Activated B cell treated with CpG ODN at 0.5 μM for 24 hours (primary cell): ENCODE results near the gene BSND. TPM values are rescaled to one million over a fixed set of nuclear protein-coding genes. Genes with fewer than 3 reads are reported as not detected.
A peak's percentile ranks its signal among the peaks of the same experiment; 100 is the strongest.

Experiments
- ATAC-seq: fragments of 200-7000 bp; cut with Tn5 transposase; one replicate; pipeline ENCODE4 v1.10.0; 2021; ENCODE audit warnings: low read depth, mild to moderate bottlenecking, moderate library complexity
- CTCF ChIA-PET: fragments of 350-600 bp; sonication (Branson Sonifier 250); formaldehyde crosslinking; loops from one replicate; lab custom pipeline; 2021; ENCODE audit warnings: antibody characterized with exemption; lab: Charles Lee
- POLR2A ChIA-PET: fragments of 350-600 bp; sonication (Branson Sonifier 250); formaldehyde crosslinking; loops from one replicate; lab custom pipeline; 2021; ENCODE audit warnings: antibody characterized with exemption; lab: Charles Lee
- DNase-seq: peaks from one replicate; pipeline ENCODE4 v3.0.0; 2022
- H3K27ac Mint-ChIP-seq: one replicate; pipeline ENCODE4 v1.8.0; 2020; ENCODE audit warnings: mixed read lengths
- H3K27me3 Mint-ChIP-seq: one replicate; pipeline ENCODE4 v1.8.0; 2021; ENCODE audit warnings: mixed read lengths
- H3K36me3 Mint-ChIP-seq: one replicate; pipeline ENCODE4 v1.8.0; 2021; ENCODE audit warnings: low read depth, mixed read lengths
- H3K4me1 Mint-ChIP-seq: one replicate; pipeline ENCODE4 v1.8.0; 2021; ENCODE audit warnings: mixed read lengths
- H3K4me3 Mint-ChIP-seq: one replicate; pipeline ENCODE4 v1.8.0; 2020; ENCODE audit warnings: mild to moderate bottlenecking, mixed read lengths
- H3K9me3 Mint-ChIP-seq: one replicate; pipeline ENCODE4 v1.8.0; 2020; ENCODE audit warnings: mixed read lengths
- CTCF ChIP-seq: fragments of 200-600 bp; IDR thresholded peaks from one replicate; pipeline ENCODE4 v1.8.0; 2022; ENCODE audit warnings: antibody characterized with exemption, mild to moderate bottlenecking
- intact Hi-C: fragments of 100-400 bp; cut with micrococcal nuclease; formaldehyde crosslinking; loops from one replicate; pipeline ENCODE4 v1.15.1; 2024
- total RNA-seq: library from RNA; stranded (reverse); gene quantifications from 2 replicates; pipeline ENCODE4 v1.2.3, GENCODE V29; 2022

BSND gene
- total RNA-seq, 1 donor from 2014 or later: not detected

DNA sequence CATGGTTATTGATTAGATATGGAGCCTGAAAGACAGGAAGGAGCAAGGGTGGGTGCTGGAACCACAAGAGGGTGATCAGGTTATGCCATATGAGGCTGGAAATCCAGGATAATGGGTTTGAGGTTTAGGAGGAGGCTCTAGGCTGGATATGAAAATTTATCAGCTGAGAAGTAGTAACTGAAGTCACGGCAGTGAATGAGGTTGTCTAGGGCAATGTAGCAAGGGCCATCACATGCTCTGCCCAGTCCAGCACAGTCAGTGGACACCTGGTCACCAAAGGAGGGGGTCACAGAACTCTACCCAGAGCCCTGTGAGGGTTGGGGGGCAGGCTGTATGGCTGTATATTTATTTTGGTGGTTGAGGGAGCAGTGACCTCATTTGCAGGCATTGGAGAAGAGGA is 28.9 kb upstream of the BSND start:
- Mint-ChIP-seq H3K4me1 (peaks cover 15% of the 10 kb centered on the region), H3K27me3 (peaks cover 19% of the 10 kb centered on the region), H3K9me3 (no peaks in the 10 kb centered on the region), H3K27ac (no peak overlapping the region), H3K4me3 (no peak overlapping the region), H3K36me3 (no peaks in the 10 kb centered on the region)
- ChIA-PET POLR2A (no interaction called here), CTCF (no interaction called here)
- intact Hi-C loops: no loop called here
- DNase-seq: no peak
- TF ChIP-seq CTCF: no peak
- ATAC-seq: no peak

DNA sequence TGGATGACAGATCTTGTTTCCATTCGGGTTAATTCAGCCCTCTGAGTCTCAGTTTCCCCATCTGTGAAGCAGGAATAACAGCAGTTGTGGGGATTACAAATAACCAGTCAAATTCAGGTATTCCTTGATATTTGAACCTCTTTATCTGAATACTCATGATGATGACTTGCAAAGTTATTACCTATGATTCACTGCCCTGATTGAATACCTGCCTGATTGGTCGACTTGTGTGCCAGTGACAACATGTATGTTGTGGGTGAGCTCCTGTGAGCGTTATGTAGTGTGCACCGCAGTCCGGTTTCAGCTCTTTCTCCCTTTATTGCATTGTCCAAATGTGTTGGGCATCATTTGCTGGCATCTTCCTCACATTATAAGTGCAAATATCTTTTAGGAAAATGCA is 27.8 kb upstream of the BSND start:
- DNase-seq (no peak), ATAC-seq (no peak)
- Mint-ChIP-seq H3K27ac (peak overlapping the region; percentile 10), H3K4me3 (no peak overlapping the region), H3K36me3 (no peaks in the 10 kb centered on the region), H3K4me1 (peaks cover 10% of the 10 kb centered on the region), H3K9me3 (no peaks in the 10 kb centered on the region), H3K27me3 (peaks cover 21% of the 10 kb centered on the region)
- ChIA-PET CTCF (no interaction called here), POLR2A (interaction anchor here (0.5 kb wide), 1 partner anchor 21 kb away, joined by 3 read pairs; no protein-coding TSS in a partner anchor)
- intact Hi-C loops: no loop called here
- no peak for TF ChIP-seq CTCF

GRCh38 chr1:54971317-54971791 is 27.4 kb upstream of the BSND start:
- intact Hi-C loops: no loop called here
- H3K4me3 Mint-ChIP-seq: no peak overlapping the region
- peak overlapping the region; percentile 10 for H3K27ac Mint-ChIP-seq
- peaks cover 21% of the 10 kb centered on the region for H3K27me3 Mint-ChIP-seq
- DNase-seq: no peak
- ChIA-PET POLR2A (interaction anchor here (0.5 kb wide), 1 partner anchor 22 kb away, joined by 3 read pairs; no protein-coding TSS in a partner anchor), CTCF (no interaction called here)
- H3K4me1 Mint-ChIP-seq: peaks cover 5% of the 10 kb centered on the region
- TF ChIP-seq CTCF: no peak
- H3K9me3 Mint-ChIP-seq: no peaks in the 10 kb centered on the region
- no peaks in the 10 kb centered on the region for H3K36me3 Mint-ChIP-seq
- peak; percentile 81 for ATAC-seq

- ATAC-seq (no peak), DNase-seq (no peak)
- POLR2A ChIA-PET: no interaction called here
- CTCF ChIA-PET: no interaction called here
- TF ChIP-seq CTCF: no peak
- H3K27ac Mint-ChIP-seq: no peak overlapping the region
- no peak overlapping the region for H3K4me3 Mint-ChIP-seq
- intact Hi-C loops: no loop called here
- peaks cover 21% of the 10 kb centered on the region for H3K27me3 Mint-ChIP-seq
- peaks cover 5% of the 10 kb centered on the region for H3K4me1 Mint-ChIP-seq
- H3K36me3 Mint-ChIP-seq: no peaks in the 10 kb centered on the region
- H3K9me3 Mint-ChIP-seq: no peaks in the 10 kb centered on the region
Observed at GRCh38 chr1:54972436-54972835, 26.3 kb upstream of the BSND start.

- intact Hi-C loops: no loop called here
- no peak for ATAC-seq
- TF ChIP-seq CTCF: no peak
- ChIA-PET CTCF (no interaction called here), POLR2A (no interaction called here)
- H3K27me3 Mint-ChIP-seq: peaks cover 26% of the 10 kb centered on the region
- H3K9me3 Mint-ChIP-seq: no peaks in the 10 kb centered on the region
- H3K27ac Mint-ChIP-seq: no peak overlapping the region
- H3K4me3 Mint-ChIP-seq: no peak overlapping the region
- no peaks in the 10 kb centered on the region for H3K36me3 Mint-ChIP-seq
- no peak for DNase-seq
- H3K4me1 Mint-ChIP-seq: peaks cover 5% of the 10 kb centered on the region
Observed at GRCh38 chr1:54973205-54973921, 25.4 kb upstream of the BSND start.
